ENCODE measurements around the gene WFIKKN2. TPM values are rescaled to one million over a fixed set of nuclear protein-coding genes. Genes with fewer than 3 reads are reported as not detected.

Gene WFIKKN2
- total and polyA plus RNA-seq, 2 of the 8 experiments (the other 6 are each of a cell fraction or from before 2014, with no cell fraction given) = 0.07 to 0.30 TPM

DNA sequence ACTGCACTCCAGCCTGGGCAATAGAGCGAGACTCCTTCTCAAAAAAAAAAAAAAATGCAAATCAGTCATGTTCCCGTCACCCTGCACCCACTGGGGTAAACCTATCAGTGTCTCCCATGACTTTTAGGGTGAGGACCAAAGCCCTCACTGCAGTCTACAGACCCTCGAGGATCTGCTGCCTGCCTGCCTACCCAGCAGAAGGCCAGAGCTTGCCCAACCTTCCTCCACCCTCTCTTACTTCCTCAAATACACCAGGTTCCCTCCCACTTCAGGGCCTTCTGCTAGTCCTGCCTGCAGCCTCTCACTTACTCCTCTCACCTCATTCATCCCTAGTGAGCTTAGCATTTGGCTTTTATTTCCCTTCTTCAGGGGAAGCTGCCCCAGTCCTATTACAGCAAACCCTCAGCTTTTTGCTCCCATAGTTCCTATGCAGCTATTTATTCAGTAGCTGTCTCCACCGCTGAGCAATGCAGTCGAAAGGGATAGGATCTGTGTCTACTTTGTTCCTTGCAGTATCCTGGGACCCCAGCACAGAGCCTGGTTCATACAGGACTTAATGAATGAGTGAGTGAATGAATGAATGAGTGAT, 48.6 kb downstream of the WFIKKN2 start:
- Histone ChIP-seq H2BK12ac (ENCODE audit: low read depth, low read length) (no peak overlapping the region; the same call in 1 of the 2 replicates), H3K36me3 (ENCODE audit: control insufficient read depth in 2 of 4, insufficient read depth in 4 of 4, low read length in 3 of 4) (no peaks in the 10 kb centered on the region), H2AK5ac (ENCODE audit: low read depth, low read length) (no peak overlapping the region), H3K18ac (ENCODE audit: extremely low read depth, low read length) (no peak overlapping the region), H3K4ac (replicated peaks; ENCODE audit: insufficient read length, low read depth, low read length) (no peak overlapping the region), H3K79me2 (ENCODE audit: control insufficient read depth in 1 of 2, insufficient read depth in 2 of 2, low read length in 2 of 2) (no peaks in the 10 kb centered on the region), H3K4me1 (replicated peaks in 1 of 4; ENCODE audit: control insufficient read depth in 3 of 4, insufficient read depth in 4 of 4, low read length in 3 of 4) (peaks cover 0 to 5% (median under 1%) of the 10 kb centered on the region in 4 experiments; a peak in 4 of 7 replicates), H2AFZ (ENCODE audit: low read length) (no peak overlapping the region), H4K5ac (ENCODE audit: insufficient read length, low read depth, low read length) (no peak overlapping the region), H2BK120ac (replicated peaks; ENCODE audit: low read depth, low read length) (no peak overlapping the region), H3K4me2 (ENCODE audit: insufficient read depth in 1 of 2, low read depth in 2 of 2, low read length in 2 of 2) (no peak overlapping the region), H4K91ac (replicated peaks; ENCODE audit: insufficient read length, low read length) (no peak overlapping the region), H3K56ac (replicated peaks; ENCODE audit: insufficient read length, low read depth, low read length) (no peak overlapping the region), H4K20me1 (replicated peaks in 1 of 2; ENCODE audit: control insufficient read depth in 1 of 2, insufficient read depth in 2 of 2, low read length in 2 of 2) (no peaks in the 10 kb centered on the region), H3K9ac (replicated peaks in 1 of 4; ENCODE audit: extremely low read depth in 1 of 4, low read depth in 3 of 4, low read length in 3 of 4) (no peak overlapping the region), H3K14ac (ENCODE audit: insufficient read length) (no peak overlapping the region), H3K4me3 (ENCODE audit: extremely low read depth in 1 of 4, insufficient read depth in 2 of 4, low read depth in 3 of 4, low read length in 4 of 4) (no peak overlapping the region), H3K27ac (ENCODE audit: low read depth, low read length) (no peak overlapping the region), H2BK15ac (ENCODE audit: low read length) (no peak overlapping the region), H3K23ac (ENCODE audit: insufficient read length) (no peak overlapping the region), H3K23me2 (ENCODE audit: low read depth, low read length) (no peaks in the 10 kb centered on the region), H3K79me1 (ENCODE audit: low read depth, low read length) (no peaks in the 10 kb centered on the region), H3K9me3 (ENCODE audit: insufficient read depth in 2 of 2, low read depth in 1 of 2, low read length in 1 of 2) (peaks cover 0 to 3% of the 10 kb centered on the region in 2 experiments; a peak in 2 of 4 replicates), H2BK5ac (ENCODE audit: low read depth, low read length) (no peak overlapping the region), H2BK20ac (ENCODE audit: low read length) (no peak overlapping the region), H3K27me3 (replicated peaks in 1 of 4; ENCODE audit: control insufficient read depth in 3 of 4, extremely low read depth in 1 of 4, insufficient read depth in 3 of 4, low read length in 3 of 4) (no peaks in the 10 kb centered on the region), H4K8ac (ENCODE audit: extremely low read depth, insufficient read depth, low read length) (no peak overlapping the region)
- FAIRE-seq = no peak
- ChIA-PET POLR2A (ENCODE audit: partially characterized antibody) (interaction anchor here (0.6 to 7.5 kb wide), 4 partner anchors 18 to 101 kb away, joined by 3 to 72 read pairs (median 4); partner anchors contain the start of gene TOB1), CTCF (ENCODE audit: partially characterized antibody) (interaction anchor here (1.0 to 2.4 kb wide), 7 partner anchors 13 to 71 kb away, joined by 3 to 11 read pairs (median 3); partner anchors contain the start of gene TOB1)
- no peak for DNase-seq (ENCODE audit: low read depth in 1 of 2, low spot score in 2 of 2)
- whole genome bisulfite sequencing, 2 experiments (ENCODE audit: extremely low coverage in 1 of 2, insufficient coverage in 1 of 2, insufficient read length in 1 of 2, insufficient replicate concordance in 2 of 2, low coverage in 1 of 2, low lambda C conversion rate in 2 of 2, missing lambda C conversion rate in 1 of 2) = 95% methylated on average over 5 of the region's 5 CpGs; no CpG with 5 or more reads in 1 of the 2 experiments
- TF ChIP-seq CHD1 (IDR thresholded peaks at IDR 0.05; ENCODE audit: low read depth, low read length) = no peak
- no peak for TF ChIP-seq SP1 (IDR thresholded peaks at IDR 0.05; ENCODE audit: low read depth, low read length)
- no peak for TF ChIP-seq CTBP2 (IDR thresholded peaks at IDR 0.05; ENCODE audit: borderline replicate concordance, insufficient read depth, insufficient read length, low read length)
- no peak for TF ChIP-seq USF2 (IDR thresholded peaks at IDR 0.05; ENCODE audit: low read length)
- no peak for TF ChIP-seq HDAC6 (IDR thresholded peaks at IDR 0.05; ENCODE audit: low read depth, low read length)
- no peak for TF ChIP-seq PHF8 (conservative IDR thresholded peaks at IDR 0.05; ENCODE audit: low read depth, low read length)
- no peak for TF ChIP-seq KDM1A (IDR thresholded peaks at IDR 0.05; ENCODE audit: borderline replicate concordance, low read length)
- no peak for TF ChIP-seq KDM4A (IDR thresholded peaks at IDR 0.05; ENCODE audit: low read depth, low read length, severe bottlenecking)
- no peak for TF ChIP-seq CEBPB (IDR thresholded peaks at IDR 0.05; ENCODE audit: low read depth, low read length)
- TF ChIP-seq SP2 (IDR thresholded peaks at IDR 0.05; ENCODE audit: low read length) = no peak
- TF ChIP-seq NRF1 (IDR thresholded peaks at IDR 0.05; ENCODE audit: low read depth, low read length) = no peak
- TF ChIP-seq TBP (IDR thresholded peaks at IDR 0.05; ENCODE audit: low read depth, low read length) = no peak
- TF ChIP-seq RBBP5 (IDR thresholded peaks at IDR 0.05; ENCODE audit: borderline replicate concordance, low read depth, low read length) = no peak

Measured in H1 (cell line).